CD4-positive, alpha-beta T cell treated with Interleukin-15 for 1 hour (primary cell): ENCODE data around the gene LIN7C.

ENCODE experiments used
- DNase-seq: peaks from one replicate; pipeline ENCODE4 v3.0.0-alpha.2; 2020

LIN7C gene

DNA sequence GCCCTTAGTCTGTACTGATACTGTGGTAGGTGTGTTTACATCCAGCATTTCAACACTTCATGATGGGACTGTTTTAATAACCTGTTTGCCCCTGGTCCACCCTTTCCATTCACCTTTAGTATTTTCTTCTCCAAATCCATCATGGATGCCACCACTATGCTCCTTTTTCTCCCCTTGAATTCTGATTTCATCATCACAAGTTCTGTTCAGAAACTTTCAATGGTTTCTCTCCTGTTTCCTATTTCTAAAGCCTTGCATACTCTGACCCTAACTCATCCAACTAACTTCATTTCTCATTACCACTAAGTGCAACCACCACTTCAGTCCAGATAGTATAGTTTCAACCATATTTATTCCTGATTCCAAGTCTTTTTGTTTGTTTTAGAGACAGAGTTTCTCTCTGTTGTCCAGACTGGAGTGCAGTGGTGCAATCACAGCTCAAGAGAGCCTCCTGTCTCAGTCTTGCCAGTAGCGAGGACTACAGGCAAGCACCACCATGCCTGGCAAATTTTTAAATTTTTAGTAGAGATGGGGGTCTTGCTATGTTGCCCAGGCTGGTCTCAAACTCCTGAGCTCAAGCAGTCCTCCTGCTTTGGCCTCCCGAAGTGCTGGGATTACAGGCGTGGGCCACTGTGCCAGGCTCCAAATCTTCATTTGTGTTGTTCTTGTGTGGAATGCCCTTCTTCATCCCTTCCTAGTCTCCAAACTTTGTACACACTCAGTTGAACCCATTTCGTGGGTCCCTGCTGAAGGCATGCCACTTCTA is 1.2 kb upstream of the LIN7C start:
- DNase-seq: no peak

DNA sequence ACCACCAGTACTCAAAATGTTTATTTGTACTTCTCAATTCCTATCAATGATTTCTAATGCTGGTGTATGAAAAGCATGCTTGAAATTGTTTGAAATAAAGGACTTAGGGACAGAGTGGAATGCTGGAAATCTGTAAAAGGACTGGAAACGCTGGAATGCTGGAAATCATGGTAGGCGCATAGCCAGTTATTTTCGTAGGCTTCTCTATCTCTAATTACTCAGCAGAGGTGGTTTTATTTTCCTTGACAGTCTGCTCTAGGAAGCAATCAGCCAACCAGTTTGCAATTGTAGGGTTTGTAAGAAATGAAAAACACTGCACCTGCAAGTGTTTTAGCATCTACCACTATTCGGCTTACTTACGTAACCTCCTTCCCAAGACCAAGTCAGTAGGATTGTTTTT is 788 bp downstream of the LIN7C start:
- DNase-seq: no peak

DNA sequence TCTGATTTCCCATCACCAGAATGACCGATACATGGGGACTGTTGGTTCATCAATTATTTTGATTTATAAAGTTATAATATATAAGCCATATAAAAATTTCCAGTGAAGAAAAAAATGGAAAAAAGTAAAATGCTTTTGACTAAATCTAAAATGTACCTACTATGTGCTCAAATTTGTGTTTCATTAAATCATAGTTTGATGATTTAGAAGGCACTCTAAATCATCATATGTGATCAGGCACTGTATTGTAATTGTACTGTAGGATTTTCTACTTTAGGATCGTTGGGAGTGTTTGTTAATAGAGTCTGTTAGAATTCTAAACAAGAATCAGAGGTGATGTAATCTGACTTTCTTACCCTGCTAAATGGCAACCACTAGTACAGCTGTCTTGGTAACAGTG is 2.4 kb downstream of the LIN7C start:
- DNase-seq: no peak

- DNase-seq: no peak
Measured at GRCh38 chr11:27501100-27501499, 5.5 kb downstream of the LIN7C start.

DNA sequence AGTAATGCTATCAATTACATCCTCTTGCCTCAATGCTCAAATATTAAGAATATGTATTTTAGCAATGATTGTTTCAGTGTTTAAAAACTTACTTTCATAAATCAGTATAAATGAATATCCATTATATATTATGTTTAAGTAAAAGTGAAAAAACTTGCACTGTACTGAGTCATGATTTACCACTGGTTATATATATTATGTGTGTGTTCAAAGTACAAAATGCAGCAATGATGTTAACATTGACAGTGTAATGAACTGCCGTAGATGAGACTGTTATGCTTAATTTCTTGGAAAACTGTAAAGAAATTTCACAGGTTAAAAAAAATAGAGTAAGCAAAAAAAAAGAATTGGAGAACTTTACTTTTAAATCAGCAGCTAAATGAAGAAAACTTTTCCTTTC is 8.7 kb downstream of the LIN7C start:
- DNase-seq: no peak

- no peak for DNase-seq
Measured at GRCh38 chr11:27497284-27497866, 9.2 kb downstream of the LIN7C start.

GRCh38 chr11:27496461-27496860 is 10.1 kb downstream of the LIN7C start:
- no peak for DNase-seq

- DNase-seq: no peak
Measured at GRCh38 chr11:27495710-27496300, 10.8 kb downstream of the LIN7C start.

DNA sequence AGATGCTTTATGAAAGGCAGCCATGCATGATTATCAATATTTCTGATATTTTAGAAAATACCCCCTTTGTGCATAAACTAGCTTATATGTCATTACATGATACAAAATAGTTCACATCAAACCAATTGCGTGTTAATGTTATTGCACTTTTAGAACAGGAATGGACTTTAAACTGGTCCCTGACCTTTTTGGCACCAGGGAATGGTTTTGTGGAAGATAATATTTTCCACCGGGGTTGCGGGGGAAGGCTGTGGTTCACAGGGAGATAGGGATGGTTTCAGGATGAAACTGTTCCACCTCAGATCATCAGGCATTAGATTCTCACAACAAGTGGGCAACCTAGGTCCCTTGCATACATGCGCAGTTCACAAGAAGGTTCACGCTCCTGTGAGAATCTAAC is 17.5 kb downstream of the LIN7C start:
- DNase-seq: no peak

DNA sequence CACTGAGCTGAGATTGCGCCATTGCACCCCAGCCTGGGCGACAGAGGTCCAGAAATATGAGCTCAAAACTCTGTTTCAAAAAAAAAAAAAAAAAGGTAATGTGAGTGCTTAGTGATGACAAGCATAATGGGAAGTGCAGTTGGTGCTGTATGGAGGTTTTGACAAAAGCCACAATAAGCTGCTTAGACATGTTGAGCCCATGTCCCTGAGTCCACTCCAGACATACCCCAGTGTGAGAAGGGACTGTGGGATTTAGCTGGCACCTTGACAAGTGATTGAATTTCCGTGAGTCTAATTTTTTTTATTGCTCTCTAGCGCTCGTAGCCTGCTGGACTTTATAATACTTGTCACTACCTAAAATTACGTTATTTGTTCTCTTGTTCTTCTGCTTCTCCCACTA is 18.9 kb downstream of the LIN7C start:
- no peak for DNase-seq

GRCh38 chr11:27485930-27486773 is 20.4 kb downstream of the LIN7C start:
- no peak for DNase-seq

GRCh38 chr11:27482793-27483192 is 23.8 kb downstream of the LIN7C start:
- no peak for DNase-seq

DNA sequence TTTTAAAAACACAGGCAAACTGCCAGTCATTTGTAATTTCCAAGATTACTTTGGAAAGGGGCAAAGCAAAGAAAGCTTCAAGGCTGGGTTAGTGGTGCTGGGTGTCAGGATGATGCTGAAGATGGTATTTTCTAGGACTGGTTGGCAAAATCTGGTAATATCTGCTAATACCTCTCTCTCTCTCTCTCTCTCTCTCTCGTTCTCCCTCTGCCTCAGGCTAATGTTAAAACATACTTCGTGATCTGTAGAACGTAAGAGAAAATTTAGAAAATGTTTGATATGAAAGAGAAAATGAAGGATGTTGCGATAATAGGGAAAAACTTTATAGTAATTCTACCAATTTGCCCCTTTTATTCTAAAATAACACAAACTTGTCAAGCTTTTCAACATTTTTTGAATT is 24.6 kb downstream of the LIN7C start:
- DNase-seq: no peak

DNA sequence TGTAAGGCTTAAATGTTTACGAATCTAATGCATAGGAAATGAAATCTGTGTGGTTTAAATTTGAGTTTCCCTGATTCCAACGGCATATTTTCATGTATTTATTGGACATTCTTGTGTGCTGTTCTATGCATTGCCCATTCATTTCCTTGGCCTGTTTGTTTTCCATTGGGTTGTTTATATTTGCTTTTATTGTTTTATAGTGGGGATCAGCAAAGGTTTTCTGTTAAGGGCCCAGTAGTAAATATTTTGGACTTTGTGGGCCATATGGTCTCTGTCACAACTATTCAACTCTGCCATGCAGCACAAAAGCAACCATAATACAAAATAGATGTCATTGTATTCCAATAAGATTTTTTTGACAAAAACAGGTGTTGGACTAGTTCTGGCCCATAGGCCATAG is 28.7 kb downstream of the LIN7C start:
- no peak for DNase-seq

GRCh38 chr11:27477243-27477642 is 29.3 kb downstream of the LIN7C start:
- DNase-seq: no peak

- no peak for DNase-seq
Measured at GRCh38 chr11:27475622-27476021, 30.9 kb downstream of the LIN7C start.

DNA sequence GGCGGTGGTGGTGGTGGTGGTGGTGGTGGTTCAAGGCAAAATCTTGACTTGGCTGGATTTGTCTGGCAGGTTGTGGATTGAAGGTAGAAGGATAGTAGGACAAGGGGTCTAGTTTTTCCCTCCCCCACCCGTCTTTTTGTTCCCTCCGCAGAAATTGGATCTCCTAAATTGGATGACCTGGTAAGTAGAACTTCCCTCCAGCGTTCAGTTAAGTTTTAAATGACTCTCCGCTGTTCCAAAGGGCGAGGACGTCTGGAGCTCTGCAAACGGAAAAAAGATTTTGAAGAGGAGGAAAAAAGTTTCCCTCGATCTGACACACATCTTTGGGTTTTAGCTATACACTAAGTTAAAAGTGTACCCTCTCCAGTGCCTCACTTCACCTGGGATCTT is 33.6 kb downstream of the LIN7C start:
- DNase-seq: no peak

DNA sequence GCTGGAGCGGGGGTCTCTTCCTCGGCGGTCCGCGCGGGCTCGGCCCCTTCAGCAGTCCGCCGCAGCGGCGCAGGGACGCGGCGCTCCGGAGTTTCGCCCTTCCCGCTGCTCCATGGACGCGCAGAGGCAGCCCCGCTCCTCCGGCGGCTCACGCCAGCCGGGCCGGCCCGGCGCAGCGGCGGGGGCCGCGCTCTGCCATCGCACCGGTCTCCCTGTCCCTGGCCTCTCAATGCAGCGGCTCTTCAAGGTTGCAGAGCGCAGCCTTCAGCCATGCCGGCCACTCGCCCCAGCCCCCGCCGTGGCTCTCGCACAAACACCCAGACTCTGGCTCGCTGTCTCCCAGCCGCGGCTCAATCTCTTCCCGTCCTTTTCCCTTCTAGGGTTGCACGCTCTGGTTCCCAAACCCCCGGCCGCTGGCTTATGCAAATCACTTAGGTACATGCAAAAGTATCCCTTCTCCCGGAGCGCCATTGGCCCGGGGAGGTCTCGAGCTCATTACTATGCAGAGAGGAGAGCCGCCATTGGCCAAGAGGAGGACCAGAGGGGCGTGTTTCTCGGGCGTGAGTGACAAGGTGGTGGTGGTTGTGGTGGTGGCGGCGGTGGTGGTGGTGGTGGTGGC is 34.1 kb downstream of the LIN7C start, which contains the start of gene LGR4:
TSS of gene LGR4 (minus strand) at position 393 of the 619 bp plus-strand sequence. CDS start 488 bp downstream, outside the sequence.
- DNase-seq: peak; percentile 83

GRCh38 chr11:27471589-27472397 is 34.8 kb downstream of the LIN7C start:
- DNase-seq: peak; percentile 28

DNA sequence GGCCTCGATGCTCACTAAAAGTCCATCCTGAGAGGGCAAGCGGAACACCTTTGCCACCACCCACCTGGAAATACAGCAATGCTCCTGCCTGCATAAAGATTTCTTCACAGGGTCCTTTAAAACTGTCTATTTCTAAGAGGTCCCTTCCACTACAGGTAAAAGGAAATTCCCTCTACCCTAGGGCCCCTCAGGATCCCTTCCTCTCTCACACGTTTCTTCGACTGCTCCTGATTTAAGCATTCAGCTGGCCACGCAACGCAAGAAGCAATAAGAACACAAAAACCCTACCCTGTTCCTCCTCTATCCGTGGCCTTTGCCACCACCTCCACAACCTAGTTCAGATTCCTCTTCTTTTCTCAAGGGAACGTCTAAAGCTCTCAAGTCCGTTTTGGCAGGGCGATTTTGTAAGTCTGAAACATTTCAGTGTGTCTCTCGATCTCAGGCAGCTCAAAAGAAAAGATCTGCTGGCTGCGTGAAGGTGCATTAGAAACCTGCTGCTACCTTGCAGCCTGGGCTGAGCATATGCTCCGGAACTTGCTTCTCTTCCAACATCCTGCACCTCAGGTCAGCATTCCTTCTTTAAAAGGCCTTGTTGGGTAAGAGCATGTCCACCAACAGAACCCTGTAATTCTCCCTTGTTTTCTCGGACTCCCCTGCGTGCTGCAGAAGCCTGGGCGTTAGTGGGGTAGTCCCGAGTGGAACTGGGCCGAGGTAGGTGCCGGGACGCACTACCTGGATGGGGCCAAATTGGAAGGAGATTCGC is 35.6 kb downstream of the LIN7C start:
- DNase-seq: no peak

DNA sequence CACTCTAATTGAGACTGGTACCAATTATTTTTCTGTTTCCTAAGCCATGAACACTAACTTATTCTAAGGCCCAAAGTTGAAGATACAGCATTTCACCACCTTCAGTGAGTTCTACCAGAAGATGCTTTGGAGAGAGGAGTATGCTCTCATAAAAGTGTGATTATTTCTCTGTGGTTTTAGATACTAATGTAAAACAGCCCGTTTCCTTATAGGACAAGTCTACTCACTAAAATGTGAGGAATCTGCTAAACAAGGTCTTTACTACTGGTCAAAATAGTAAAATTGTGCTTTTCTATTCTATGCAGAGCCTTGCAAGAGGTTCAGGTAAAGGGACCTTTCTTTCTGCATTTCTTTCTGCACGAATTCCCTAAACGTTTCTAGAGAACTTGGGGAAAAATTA is 36.4 kb downstream of the LIN7C start:
- DNase-seq: no peak
